GM18498 (cell line): Measurements from ENCODE around the gene CIB2.

Experiments used
- ATAC-seq: cut with Tn5 transposase; IDR thresholded peaks from one replicate; pipeline ENCODE4 v1.9.1; 2021; ENCODE audit warnings: mild to moderate bottlenecking, moderate library complexity; ENCODE audit not compliant: unreplicated experiment

CIB2 gene

GRCh38 chr15:78069462-78070029 is 61.7 kb downstream of the CIB2 start:
- no peak for ATAC-seq

- peak; percentile 14 for ATAC-seq
Observed at GRCh38 chr15:78069052-78069414, 62.2 kb downstream of the CIB2 start.

- no peak for ATAC-seq
Observed at GRCh38 chr15:78067328-78068228, 63.7 kb downstream of the CIB2 start.

GRCh38 chr15:78065973-78066946 is 65.0 kb downstream of the CIB2 start:
- peak; percentile 54 for ATAC-seq

- ATAC-seq, result no peak
Observed at GRCh38 chr15:78065284-78065872, 65.9 kb downstream of the CIB2 start.

- no peak for ATAC-seq
Observed at GRCh38 chr15:78064544-78064943, 66.7 kb downstream of the CIB2 start.

GRCh38 chr15:78063970-78064385 is 67.3 kb downstream of the CIB2 start:
- no peak for ATAC-seq

GRCh38 chr15:78063217-78063616 is 68.0 kb downstream of the CIB2 start:
- ATAC-seq, result no peak

GRCh38 chr15:78061963-78062427 is 69.2 kb downstream of the CIB2 start:
- no peak for ATAC-seq

GRCh38 chr15:78060232-78060631 is 71.0 kb downstream of the CIB2 start:
- ATAC-seq, result no peak

- ATAC-seq, result no peak
Observed at GRCh38 chr15:78059110-78059839, 72.0 kb downstream of the CIB2 start.

GRCh38 chr15:78058401-78058935 is 72.8 kb downstream of the CIB2 start:
- ATAC-seq, result no peak

GRCh38 chr15:78057803-78058202 is 73.4 kb downstream of the CIB2 start:
- ATAC-seq, result no peak

- no peak for ATAC-seq
Observed at GRCh38 chr15:78056714-78057269, 74.5 kb downstream of the CIB2 start.

- ATAC-seq, result no peak
Observed at GRCh38 chr15:78055919-78056713, 75.1 kb downstream of the CIB2 start.

- ATAC-seq, result no peak
Observed at GRCh38 chr15:78054966-78055365, 76.3 kb downstream of the CIB2 start.
